GM12873 (cell line): ENCODE data around the gene PDX1.

Experiments
- CTCF ChIP-seq: IDR thresholded peaks from 2 replicates; pipeline ENCODE4 v1.5.1; 2012; ENCODE audit warnings: low read depth, mild to moderate bottlenecking, moderate library complexity, low read length, control low read depth; ENCODE audit not compliant: insufficient read depth; ENCODE audit errors: missing control alignments

The PDX1 gene

GRCh38 chr13:27928805-27929753 is 9.3 kb downstream of the PDX1 start:
- no peak for TF ChIP-seq CTCF

- TF ChIP-seq CTCF = no peak
Observed at GRCh38 chr13:27929868-27930267, 10.1 kb downstream of the PDX1 start.

- TF ChIP-seq CTCF = no peak
Observed at GRCh38 chr13:27933118-27933517, 13.3 kb downstream of the PDX1 start.

- TF ChIP-seq CTCF = no peak
Observed at GRCh38 chr13:27933580-27934328, 14.0 kb downstream of the PDX1 start.

GRCh38 chr13:27942972-27943371 is 23.2 kb downstream of the PDX1 start:
- TF ChIP-seq CTCF = no peak

GRCh38 chr13:27952876-27953675 is 33.3 kb downstream of the PDX1 start:
- TF ChIP-seq CTCF = no peak
